ENCODE measurements around the gene DDX5. TPM values are rescaled to one million over a fixed set of nuclear protein-coding genes. Genes with fewer than 3 reads are reported as not detected.
A peak's percentile ranks its signal among the peaks of the same experiment; 100 is the strongest.

The DDX5 gene
- total and polyA plus RNA-seq, 2 donors (not counting 3 experiments of a cell fraction or from before 2014, with no cell fraction given) = 1,027 to 2,040 TPM

DNA sequence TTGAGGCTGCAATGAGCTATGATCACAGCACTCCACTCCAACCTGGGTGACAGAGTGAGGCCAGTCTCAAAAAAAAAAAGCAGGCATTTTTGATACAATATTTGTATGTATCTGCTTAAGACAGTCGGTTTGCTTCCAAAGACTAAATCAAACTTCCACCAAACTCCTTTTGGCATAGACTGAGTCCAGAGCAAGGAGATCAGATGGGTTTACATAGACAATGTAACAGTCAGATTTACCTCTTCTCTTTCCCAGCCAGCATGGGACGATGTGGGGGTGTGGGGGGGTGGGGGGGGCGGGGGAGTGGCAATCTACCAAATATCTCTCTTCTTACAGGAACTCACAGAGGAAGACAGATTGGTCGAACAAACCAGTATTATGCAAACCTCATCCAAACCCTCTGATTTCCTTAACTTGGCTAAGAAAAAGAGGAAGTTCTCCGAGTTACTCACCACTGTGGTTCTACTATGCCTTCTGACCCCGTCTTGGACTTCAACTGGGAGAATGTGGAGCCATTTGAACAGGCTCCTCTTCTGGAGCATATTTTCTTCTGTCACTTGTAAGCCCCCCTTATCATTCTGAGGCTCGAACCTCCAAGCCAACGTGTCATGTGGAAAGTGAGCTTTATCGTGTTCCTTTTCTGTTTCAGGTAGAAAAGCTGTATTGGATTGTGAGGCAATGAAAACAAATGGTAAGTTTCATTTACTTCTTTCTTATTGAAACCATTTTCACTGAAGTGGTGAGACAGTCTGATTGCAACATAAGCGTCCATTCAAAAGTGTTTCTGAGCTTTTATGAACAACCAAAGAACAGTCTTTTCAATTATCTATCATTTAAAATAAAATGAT lies 57.2 kb downstream of the DDX5 start, which contains the start of gene MILR1:
TSS of gene MILR1 (plus strand) at position 451 of the 848 bp plus-strand sequence. CDS start at position 505, 54 bp downstream.
- H3K4me1 ChIP-seq (ENCODE audit: control insufficient read depth, extremely low read depth, insufficient read depth, low read length) = peaks cover 12% of the 10 kb centered on the region
- H3K27me3 ChIP-seq (ENCODE audit: control insufficient read depth in 2 of 2, insufficient read depth in 2 of 2, low read length in 2 of 2) = no peaks in the 10 kb centered on the region
- intact Hi-C loops (cut with micrococcal nuclease) = no loop called here
- H3K27ac ChIP-seq (ENCODE audit: insufficient read depth, low read depth, low read length) = peak within 1 kb of the TSS; percentile 50
- BruUV-seq (replicated peaks) = no TSS peak
- CTCF ChIA-PET = interaction anchor here (2.3 kb wide), 1 partner anchor 42 kb away, joined by 10 read pairs; no protein-coding TSS in a partner anchor
- no peaks in the 10 kb centered on the region for H3K79me2 ChIP-seq (ENCODE audit: control insufficient read depth, insufficient read depth, low read length)
- H4K20me1 ChIP-seq (replicated peaks; ENCODE audit: control insufficient read depth, extremely low read depth, insufficient read depth, low read length) = no peaks in the 10 kb centered on the region
- peak within 1 kb of the TSS; percentile 21 for H3K4me2 ChIP-seq (ENCODE audit: insufficient read depth, low read length)
- no peaks in the 10 kb centered on the region for H3K9me1 ChIP-seq (replicated peaks; ENCODE audit: control insufficient read depth, extremely low read depth, insufficient read depth, low read length)
- POLR2A ChIA-PET = no interaction called here
- TF ChIP-seq GATA2 (IDR thresholded peaks at IDR 0.05; ENCODE audit: insufficient read depth, insufficient read length, low read depth, low read length) (no peak), POLR2A (IDR thresholded peaks at IDR 0.05; ENCODE audit: low read depth, low read length) (peak; percentile 39), JUN (IDR thresholded peaks at IDR 0.05; ENCODE audit: borderline replicate concordance, insufficient read depth, insufficient read length, low read depth) (peak; percentile 88), EZH2 (IDR thresholded peaks at IDR 0.05; ENCODE audit: borderline replicate concordance, low read depth, low read length, severe bottlenecking) (no peak), POLR2AphosphoS5 (IDR thresholded peaks at IDR 0.05; ENCODE audit: insufficient read depth, low read depth, low read length) (peak; percentile 39), FOS (IDR thresholded peaks at IDR 0.05; ENCODE audit: borderline replicate concordance, insufficient read depth, low read length) (peak; percentile 71), MYC (IDR thresholded peaks at IDR 0.05; ENCODE audit: low read depth, low read length) (no peak)
- TF ChIP-seq, protein P1, sequence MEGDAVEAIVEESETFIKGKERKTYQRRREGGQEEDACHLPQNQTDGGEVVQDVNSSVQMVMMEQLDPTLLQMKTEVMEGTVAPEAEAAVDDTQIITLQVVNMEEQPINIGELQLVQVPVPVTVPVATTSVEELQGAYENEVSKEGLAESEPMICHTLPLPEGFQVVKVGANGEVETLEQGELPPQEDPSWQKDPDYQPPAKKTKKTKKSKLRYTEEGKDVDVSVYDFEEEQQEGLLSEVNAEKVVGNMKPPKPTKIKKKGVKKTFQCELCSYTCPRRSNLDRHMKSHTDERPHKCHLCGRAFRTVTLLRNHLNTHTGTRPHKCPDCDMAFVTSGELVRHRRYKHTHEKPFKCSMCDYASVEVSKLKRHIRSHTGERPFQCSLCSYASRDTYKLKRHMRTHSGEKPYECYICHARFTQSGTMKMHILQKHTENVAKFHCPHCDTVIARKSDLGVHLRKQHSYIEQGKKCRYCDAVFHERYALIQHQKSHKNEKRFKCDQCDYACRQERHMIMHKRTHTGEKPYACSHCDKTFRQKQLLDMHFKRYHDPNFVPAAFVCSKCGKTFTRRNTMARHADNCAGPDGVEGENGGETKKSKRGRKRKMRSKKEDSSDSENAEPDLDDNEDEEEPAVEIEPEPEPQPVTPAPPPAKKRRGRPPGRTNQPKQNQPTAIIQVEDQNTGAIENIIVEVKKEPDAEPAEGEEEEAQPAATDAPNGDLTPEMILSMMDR (IDR thresholded peaks at IDR 0.05; ENCODE audit: extremely low read depth in 1 of 2, insufficient read depth in 1 of 2, low read depth in 1 of 2, low read length in 2 of 2) = no peak
- TF ChIP-seq, protein P2, sequence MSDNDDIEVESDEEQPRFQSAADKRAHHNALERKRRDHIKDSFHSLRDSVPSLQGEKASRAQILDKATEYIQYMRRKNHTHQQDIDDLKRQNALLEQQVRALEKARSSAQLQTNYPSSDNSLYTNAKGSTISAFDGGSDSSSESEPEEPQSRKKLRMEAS (IDR thresholded peaks at IDR 0.05; ENCODE audit: insufficient read depth, insufficient read length) = no peak
- no peaks in the 10 kb centered on the region for H3K36me3 ChIP-seq (ENCODE audit: control insufficient read depth in 2 of 2, extremely low read depth in 1 of 2, insufficient read depth in 2 of 2, low read length in 2 of 2)
- DNase-seq (ENCODE audit: low read depth, low spot score) (peak; percentile 92), FAIRE-seq (no peak)
- dilution Hi-C loops (cut with MboI; ENCODE audit: extremely low pct_ligation_motif_present, low sequenced_read_pairs) = no loop called here
- H3K9ac ChIP-seq (replicated peaks; ENCODE audit: extremely low read depth, insufficient read depth, low read length) = peak within 1 kb of the TSS; percentile 18
- peak within 1 kb of the TSS in 2 of 3 experiments; percentile 19 to 46 for H3K4me3 ChIP-seq (replicated peaks in 1 of 3; ENCODE audit: insufficient read depth in 1 of 3, low read depth in 1 of 3, low read length in 3 of 3)
- peak within 1 kb of the TSS; percentile 81 for H2AFZ ChIP-seq (ENCODE audit: low read depth, low read length)
- H3K9me3 ChIP-seq (replicated peaks; ENCODE audit: control insufficient read depth, insufficient read depth, low read length) = no peaks in the 10 kb centered on the region

Small RNA genes lying within 50 kb of the gene (microRNA-seq; reads per million reads assigned to microRNA genes)
- gene MIR3064 (ENCODE audit: borderline number of aligned reads, borderline replicate concordance) = 5.0 reads per million, percentile 11 among the genes with 10 or more reads in this experiment
- not detected for gene MIR5047 (ENCODE audit: borderline number of aligned reads, borderline replicate concordance)

Small RNA genes lying within 50 kb of the gene (small RNA-seq; reads per million reads assigned to genes)
- gene ATP5MFP4 (ENCODE audit: insufficient read depth, insufficient read length, low read depth, low replicate concordance) = not detected

Other genes starting within 250 kb of the DDX5 start
- gene TEX2, start 243.0 kb downstream of the DDX5 start, total RNA-seq = 21.7 and 25.8 TPM in 2 replicates
- gene TEX2, start 243.0 kb downstream of the DDX5 start, polyA plus RNA-seq = 12.5 and 13.3 TPM in 2 replicates
- gene PECAM1, start 115.4 kb downstream of the DDX5 start, total RNA-seq = 1,037 and 1,131 TPM in 2 replicates
- 621 and 832 TPM in 2 replicates for gene PECAM1, start 115.4 kb downstream of the DDX5 start, polyA plus RNA-seq
- 1.2 and 1.6 TPM in 2 replicates for gene MILR1, start 57.2 kb downstream of the DDX5 start, total RNA-seq
- gene MILR1, start 57.2 kb downstream of the DDX5 start, polyA plus RNA-seq = 17.8 and 21.6 TPM in 2 replicates
- 18.6 and 20.3 TPM in 2 replicates for gene POLG2, start 9.2 kb downstream of the DDX5 start, total RNA-seq
- 3.9 and 6.5 TPM in 2 replicates for gene POLG2, start 9.2 kb downstream of the DDX5 start, polyA plus RNA-seq
- gene CEP95, start 688 bp upstream of the DDX5 start, total RNA-seq = 35.5 and 42.6 TPM in 2 replicates
- gene CEP95, start 688 bp upstream of the DDX5 start, polyA plus RNA-seq = 9.3 and 14.1 TPM in 2 replicates
- gene SMURF2, start 156.0 kb upstream of the DDX5 start, total RNA-seq = 105 and 108 TPM in 2 replicates
- 23.8 and 32.9 TPM in 2 replicates for gene SMURF2, start 156.0 kb upstream of the DDX5 start, polyA plus RNA-seq

Measured in endothelial cell of umbilical vein (primary cell).